GM19240 (cell line): ENCODE results near the gene PHLDB2.

ENCODE experiments used
- DNase-seq: peaks from one replicate; pipeline ENCODE4 v3.0.0; 2011; ENCODE audit warnings: low spot score; ENCODE audit not compliant: insufficient read length

The PHLDB2 gene

DNA sequence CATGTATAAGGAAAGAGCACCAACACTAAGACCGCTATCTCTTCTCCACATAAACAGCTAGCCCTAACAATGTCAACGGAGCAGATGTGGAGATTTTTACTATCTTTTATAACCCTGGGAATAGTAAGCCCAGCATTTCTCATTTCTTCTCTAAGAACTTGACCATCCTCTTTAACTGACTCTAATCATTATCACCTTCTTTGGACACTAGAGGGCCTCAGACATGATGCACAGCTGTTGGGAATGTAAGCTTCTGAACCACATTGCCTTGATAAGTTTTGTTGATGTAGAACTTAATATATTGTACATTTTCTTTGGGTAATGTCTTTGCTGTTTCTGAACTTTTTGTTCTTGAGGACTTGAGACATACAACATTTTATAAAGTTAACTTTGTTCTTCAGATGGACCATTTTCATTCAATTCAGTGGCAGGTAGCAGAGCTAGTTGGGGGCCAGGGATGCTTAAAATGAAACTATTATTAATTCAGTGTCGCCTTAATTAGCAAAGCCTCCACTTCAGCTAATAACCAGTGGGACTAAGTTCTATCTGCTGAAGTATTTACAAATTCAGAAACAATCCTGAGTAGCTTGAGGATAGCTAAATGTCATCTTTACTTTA is 130.1 kb downstream of the PHLDB2 start:
- no peak for DNase-seq

DNA sequence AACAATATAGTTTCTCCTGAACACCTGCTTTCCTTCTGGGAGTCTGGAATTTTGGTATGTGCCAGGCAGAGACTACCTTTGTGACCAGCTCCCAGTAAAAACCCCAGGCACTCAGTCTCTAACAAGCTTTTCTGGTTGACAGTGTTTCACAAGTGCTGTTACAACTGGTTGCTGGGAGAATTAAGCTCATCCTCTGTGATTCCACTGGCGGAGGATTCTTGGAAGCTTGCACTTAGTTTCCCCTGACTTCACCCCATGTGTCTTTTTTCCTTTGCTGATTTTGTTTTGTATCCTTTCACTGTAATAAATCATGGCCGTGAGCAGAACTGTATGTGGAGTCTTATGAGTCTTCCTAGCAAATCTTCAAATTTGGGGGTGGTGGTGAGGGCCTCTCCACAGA is 134.0 kb downstream of the PHLDB2 start:
- DNase-seq = no peak

DNA sequence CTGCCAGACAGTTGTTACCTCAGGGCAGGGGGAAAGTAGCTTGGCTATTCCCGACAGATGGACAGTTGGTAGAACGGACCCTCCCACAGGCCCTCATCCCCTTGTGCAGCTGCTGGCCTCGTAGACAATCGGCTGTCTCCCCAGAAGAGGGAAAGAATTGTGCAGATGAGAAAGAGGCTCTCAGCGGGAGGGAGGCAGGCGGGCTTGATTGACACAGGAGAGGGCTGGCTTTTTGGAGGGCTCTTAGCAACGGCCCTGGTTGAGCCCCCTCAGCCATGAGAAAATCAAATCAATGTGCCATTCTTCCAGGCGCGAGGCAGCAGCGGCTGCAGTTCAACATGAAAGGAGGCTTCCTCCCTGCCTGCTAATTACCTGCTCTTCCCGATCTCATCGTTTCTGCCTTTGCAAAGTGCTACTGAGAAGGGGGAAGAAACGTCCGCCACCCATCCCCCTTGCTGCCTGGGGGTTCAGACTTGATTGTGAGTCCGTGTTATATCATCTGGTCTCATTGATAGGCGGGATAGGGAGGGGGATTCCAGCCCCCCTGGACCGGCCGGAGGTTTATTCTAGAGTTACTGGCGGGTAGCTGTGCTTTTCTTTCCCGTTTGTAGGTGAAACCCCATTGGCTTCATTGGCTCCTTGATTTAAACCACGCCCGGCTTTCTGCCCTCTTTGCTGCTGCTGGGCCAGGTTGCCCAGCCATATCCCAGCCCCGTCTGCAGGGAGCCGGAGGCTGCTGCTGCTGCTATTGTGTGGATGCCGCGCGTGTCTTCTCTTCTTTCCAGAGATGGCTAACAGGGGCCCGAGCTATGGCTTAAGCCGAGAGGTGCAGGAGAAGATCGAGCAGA is 139.8 kb downstream of the PHLDB2 start, which contains the start of gene TAGLN3:
TAGLN3 (plus strand) TSS at position 287 of the 848 bp plus-strand sequence; CDS start at position 788, 501 bp downstream.
- DNase-seq = no peak

DNA sequence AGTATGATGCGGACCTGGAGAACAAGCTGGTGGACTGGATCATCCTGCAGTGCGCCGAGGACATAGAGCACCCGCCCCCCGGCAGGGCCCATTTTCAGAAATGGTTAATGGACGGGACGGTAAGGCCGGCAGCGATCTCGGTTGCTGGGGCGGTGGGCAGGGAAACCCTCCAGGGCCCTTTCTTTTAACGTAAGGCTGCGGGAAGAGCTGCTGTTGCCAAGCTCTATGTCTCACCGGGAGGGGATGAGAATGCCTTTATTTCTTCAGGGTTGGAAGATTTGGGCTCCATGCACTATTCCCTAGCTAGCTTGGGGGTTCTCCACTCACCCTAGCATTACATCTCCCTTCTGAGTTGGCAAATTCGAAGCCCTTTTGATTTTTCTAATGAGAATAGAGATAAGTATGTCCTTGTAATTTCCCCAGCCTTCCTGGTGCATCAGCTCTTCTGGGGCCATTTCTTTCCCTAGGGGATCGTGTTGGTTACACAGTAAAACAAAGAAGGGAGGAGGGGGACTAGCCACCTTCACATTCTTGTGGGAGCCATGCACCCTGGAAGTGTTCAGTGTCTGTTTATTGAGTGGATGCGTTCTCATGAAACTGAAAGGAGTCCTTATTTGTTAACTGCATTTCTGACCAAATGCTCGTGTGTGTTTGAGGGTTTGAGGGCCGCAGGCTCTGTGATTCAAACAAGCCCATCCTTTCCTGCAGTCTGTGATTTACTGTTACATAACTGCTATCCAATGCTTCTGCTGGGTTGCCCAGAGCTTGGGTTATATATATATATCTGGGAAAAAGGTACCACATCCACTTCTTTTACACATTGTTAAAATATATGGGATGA is 140.6 kb downstream of the PHLDB2 start:
- no peak for DNase-seq

DNA sequence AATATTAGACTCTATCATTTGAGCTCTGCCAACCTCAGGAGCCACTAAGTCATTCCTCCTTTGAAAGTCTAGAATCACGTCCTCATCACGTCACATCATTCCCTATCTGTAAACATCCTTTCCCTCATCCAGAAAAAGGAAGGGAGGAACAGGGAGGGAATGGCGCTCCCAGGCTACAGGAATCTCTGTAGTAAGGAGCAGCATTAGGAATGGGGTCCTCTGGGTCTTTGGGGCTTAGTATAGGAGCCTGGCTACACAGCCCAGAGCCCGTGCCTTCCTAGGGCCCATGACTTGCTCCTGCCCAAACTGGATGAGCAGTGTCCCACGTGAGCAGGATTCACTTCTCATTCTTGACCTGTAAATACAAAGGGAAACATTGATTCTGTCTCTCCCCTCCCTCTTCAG is 141.3 kb downstream of the PHLDB2 start:
- no peak for DNase-seq

DNA sequence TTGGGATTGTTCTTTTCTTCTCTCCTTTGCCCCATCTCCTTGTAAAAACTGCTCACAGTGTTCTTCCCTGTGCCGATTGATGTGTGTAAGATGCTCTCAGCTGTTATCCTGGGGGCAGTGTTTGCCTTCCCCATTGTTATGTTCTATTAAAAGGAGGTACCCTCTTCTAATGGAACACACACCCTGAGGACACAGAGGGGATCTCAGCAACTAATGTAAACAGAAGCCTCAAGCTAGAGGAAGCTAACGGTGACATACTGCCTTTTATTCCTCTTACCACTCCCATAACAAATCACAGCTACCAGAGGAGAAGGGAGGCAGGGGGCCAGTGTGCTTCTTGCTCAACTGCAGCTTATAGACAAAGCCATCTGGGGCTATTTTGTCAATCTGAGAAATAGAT is 141.9 kb downstream of the PHLDB2 start:
- DNase-seq = no peak

DNA sequence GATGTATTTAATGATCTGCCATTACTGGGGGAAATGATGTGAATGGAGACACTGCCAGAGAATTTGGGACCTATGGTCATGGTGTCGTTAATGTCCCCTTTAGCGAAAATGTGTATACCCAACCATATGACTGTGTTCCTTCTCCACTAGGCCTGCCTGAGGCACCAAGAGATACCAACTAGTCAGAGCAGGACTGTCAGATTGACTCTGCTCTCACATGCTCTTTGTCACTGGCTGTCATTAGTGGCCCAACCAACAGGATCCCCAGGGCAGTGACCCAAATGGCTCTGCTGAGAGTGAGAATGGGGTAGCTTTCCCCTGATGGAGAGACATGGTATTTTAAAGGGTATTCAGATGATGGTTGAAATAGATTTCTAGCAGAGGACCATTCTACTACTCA is 142.5 kb downstream of the PHLDB2 start:
- no peak for DNase-seq

DNA sequence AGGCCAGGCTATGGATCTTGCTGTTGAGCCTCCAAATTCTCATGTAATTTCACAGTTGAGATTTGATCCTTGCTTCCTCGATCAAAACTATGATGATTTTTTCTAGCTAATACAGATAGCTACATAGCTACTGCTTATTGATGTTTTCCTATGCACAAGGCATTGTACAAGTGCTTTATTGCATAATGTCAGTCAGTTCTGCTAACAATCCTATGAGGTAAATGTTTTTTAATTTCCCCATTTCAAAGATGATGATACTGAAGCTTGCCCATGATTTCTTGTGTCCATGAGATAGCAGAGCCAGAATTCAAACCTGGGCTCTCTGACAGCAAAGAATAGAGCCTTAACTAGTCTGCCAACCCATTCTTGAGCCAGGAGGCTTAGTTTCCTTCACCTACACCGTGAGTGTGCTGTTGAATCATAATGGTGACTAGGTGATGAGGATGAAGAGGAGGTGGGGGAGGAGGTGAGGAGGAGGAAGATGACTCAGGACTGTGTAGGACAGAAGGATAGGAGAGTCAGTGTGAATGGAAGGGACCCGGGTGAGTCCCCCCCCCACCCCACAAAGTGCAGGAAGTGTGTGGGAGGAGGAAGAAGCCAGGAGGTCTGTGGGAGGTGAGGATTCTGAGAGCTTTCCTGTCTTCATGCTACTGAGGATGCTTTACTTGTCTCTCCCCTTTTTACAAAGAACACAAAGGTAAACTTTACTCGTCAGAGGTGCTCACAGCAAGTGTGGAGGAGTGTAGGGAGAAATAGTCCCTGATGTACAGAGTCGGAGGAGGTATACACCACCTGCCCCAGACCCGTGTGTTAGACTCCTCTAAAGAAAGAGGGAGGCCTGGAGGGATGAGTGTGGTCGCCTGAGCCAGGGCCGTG is 143.3 kb downstream of the PHLDB2 start:
- no peak for DNase-seq

DNA sequence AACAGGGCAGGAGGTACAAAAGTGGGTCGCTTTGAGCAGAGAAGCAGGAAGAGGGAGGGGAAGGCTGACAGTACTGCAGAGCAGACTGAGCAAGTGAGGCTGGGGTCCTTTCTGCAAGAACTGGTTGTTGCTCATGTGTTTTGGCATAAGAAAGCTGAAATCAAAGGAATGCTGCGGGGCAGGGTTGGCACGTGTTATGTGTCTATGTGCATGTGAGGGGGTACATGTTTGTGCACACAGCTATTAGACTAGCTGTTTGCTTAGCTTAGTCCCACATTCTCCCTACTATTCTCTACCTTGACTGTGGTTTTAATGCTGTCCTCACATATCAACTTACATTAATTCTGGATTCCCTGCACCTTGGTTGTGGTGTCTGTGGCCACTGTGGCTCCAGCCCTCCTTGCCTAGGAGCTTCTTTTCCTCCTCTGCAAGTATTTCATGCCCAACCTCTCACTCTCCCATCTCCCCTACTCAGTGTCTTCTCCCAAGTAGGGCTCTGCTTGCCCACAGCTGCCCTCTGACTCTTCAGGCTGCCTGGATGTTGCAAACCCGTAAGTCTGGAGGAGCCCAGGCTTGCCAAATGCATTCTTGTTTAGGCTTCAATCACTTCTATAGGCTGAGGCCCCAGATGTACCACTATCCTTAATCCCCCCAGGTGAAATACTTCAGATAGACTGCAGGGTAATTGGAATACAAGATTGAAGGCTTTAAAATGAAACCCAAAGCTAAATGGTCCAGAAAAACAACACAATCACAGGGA is 144.4 kb downstream of the PHLDB2 start:
- no peak for DNase-seq

DNA sequence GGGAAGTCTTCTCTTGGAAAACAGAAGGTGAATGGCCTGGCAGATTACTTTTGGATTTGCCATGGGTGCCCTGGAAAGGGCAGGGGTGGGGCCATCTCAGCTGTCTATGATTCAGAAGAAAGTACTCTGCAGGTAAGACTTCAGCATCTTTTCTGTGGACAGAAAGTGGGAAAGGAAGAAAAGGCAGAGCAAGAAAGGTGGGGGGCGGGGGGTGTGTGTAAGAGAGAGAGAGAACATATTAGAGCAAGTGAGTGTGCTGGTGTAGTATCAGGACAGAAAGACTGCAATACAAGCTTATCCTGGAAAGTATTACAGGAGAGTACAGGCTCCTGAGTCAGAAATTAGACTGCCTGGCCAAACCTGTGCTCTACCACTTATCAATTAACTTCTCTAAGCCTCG is 145.1 kb downstream of the PHLDB2 start:
- no peak for DNase-seq

DNA sequence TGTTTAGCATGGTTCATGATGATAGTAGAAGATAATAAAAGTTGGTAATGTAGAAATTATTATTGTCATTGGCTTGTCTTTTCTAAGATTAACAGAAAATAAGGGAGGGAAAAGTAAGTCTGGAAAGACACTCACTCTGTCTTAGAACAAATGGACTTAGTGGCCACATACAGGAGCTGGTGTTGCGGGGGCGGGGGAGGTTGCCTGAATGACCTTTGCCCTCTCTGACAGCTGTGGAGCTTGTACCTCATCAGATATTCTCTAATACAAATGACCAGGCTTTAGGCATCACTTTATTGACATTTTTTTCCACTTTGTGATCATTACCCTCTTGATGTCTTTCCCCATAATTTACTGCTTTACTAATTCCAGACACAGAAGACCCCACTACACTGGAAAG is 145.6 kb downstream of the PHLDB2 start:
- no peak for DNase-seq

DNA sequence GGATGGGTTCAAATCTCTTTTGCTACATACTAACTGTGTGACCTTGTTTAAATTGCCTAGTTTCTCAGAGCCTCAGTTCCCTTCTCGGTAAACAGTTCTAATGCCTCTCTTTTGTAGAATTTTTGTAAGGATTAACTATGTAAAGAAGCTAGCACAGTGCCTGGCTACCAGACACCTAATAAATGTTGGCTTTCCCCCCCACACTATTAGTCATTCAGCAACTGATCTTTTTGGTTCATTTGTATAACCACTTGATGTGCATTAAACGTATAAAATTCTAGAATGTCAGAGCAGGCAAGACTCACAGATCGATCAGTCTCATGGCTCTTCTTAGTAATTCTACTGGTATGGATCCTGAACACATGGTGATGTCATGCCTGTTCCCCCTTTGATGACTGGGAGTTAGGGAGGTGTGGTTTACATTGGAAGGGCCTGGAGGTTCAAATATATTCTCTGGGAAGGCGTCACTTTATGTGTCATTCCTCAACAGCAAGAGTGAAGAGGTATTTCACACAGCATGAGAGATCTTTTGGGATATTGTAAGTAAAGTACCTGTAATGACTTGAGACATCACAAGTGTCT is 146.1 kb downstream of the PHLDB2 start:
- no peak for DNase-seq

DNA sequence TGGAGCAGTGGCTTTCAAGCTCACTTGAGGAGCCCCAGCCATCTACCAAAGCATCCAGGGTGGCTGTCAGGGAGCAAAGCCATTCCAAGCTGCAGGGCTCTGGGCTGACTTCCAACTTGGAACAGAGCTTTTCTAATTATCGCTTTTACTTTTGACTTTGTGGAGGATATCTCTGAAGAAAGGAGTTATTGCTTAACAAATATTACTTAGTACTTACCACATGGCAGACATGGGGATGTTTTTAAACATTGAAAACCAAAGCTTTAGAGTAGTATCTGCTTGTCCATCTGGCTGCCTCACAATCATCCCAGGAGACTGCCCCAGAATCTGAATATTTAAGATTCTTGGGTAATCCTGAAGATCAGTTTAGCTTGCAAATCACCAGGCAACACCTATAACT is 148.6 kb downstream of the PHLDB2 start:
- no peak for DNase-seq

DNA sequence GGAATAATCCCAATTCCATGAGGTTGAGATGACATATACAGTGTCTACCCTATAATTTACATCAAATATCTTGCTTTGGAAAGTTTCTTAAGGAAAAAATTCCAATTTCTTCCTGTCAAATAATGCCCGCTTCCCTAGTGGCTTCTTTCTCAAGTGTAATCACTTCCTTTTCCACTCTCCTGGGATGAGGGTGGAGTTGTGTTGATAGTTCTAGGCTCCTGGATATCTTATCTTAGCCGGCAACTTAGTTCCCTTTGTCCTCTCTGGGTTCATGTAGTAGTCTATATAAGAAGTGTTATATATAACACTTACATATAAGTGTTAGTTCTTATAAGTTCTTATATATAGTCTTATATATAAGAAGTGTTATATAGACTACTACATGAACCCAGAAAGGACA is 150.6 kb downstream of the PHLDB2 start:
- no peak for DNase-seq

DNA sequence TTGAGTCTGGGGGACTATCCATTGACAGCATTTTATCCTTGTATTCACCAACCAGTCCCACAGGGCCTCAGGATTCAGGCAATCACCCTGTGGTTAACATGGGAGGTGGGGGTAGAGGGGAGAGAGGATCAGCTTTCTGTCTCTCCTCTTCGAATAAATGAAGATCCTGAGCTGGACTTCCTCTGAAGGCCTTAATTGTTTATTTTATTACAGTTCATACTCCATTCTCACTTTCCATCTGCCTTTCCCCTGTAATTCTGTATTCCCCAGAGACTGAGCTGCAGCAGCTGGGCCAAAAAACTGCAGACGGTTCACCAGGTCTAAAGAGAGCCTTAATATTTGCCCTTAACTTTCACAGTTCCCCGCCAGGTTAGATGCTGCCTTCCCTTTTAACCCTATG is 151.6 kb downstream of the PHLDB2 start:
- no peak for DNase-seq

DNA sequence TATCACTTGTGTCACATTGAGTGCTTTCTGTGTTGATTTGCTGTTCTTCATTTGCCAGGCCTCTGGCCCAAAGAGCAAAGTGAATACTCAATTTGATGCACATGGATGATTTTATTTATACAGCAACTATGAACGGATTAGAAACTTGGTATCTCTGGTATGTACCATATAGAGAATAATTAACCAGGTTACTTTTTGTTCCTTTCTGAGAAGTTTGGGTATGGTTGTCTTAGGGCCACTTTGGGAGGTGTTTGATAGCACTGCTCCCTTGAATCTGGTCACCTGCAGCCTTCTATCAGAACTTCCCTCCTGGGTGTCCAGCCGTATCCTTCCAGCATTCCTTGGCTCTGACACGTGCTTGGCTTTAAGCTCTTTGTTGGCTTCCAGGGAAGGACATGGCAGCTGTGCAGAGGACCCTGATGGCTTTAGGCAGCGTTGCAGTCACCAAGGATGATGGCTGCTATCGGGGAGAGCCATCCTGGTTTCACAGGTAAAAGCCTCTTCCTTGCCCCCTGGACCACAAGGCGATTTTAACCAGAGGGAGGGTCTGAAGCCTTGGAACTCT is 152.4 kb downstream of the PHLDB2 start:
- DNase-seq = no peak

DNA sequence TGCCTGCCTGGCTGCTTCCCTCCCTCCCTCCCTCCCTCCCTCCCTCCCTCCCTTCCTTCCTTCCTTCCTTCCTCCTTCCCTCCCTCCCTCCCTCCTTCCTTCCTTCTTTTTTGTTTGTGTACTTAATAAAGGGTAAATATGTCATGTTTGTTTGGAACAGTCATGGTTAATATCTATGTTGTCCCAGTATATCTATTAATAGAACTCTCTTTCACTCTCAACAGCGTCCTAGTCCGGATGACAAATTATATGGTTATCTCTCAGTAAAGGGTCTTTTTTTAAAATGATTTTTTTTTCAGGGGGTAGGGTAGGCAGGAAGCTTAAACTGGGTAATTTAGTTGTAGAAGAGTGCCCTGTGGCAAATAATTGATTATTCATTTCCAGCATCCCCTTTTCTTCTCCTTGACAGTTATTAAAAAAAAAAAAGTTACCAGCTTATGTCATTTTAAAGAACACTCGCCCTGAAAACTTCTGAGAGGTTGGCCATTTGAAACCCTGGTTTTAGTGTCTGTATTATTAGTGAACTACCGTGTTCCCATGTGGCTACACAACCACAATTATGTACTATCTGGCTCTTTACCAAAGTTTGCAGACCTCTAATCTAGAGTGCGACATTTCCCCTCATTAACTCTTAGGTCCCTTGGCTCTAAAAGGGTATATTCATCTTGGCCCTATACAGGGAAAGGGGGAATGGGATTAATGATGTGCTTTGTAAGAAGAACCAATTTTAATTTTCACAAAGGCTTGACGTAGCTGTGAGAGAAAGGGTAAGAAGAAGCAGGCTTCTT is 153.3 kb downstream of the PHLDB2 start:
- DNase-seq = no peak

DNA sequence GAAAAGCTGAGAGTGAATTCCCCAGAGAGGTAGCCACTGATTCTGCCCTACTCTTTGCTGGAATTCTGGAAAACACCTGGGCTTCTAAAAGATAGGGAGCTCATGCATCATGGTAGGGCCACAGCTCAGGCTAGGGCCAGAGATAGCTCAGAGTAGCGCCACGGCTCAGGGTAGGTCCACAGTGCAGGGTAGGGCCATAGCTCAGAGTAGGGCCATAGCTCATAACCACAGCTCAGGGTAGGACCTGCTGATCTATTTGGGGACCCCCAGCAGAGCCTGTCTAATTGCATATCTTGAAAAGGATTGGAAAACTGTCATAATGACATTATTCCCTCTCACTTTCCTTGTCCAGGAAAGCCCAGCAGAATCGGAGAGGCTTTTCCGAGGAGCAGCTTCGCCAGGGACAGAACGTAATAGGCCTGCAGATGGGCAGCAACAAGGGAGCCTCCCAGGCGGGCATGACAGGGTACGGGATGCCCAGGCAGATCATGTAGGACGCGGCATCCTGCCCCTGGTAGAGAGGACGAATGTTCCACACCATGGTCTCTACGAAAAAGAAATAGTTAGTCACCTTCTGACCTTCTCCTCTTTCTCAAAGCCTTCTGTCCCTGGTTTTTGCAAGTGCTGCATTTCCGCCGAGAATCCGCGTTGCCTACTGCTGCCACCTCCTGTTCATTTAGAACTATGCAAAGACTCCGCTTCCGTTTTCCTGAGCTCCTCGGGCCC is 154.2 kb downstream of the PHLDB2 start:
- peak; percentile 22 for DNase-seq
